Stimulated activated CD4-positive, alpha-beta T cell treated with anti-CD3 and anti-CD28 coated beads, Interleukin-4, amount 100 ng/mL, for 4 hours (primary cell): ENCODE results near the gene TRIM38.
A peak's percentile ranks its signal among the peaks of the same experiment; 100 is the strongest.
"Not testable (repeated sequence)": the region's sequence is repeated elsewhere in the genome, so short reads cannot be mapped to it uniquely, and the experiment has no call there.

Experiments
- DNase-seq, 2 experiments: peaks; one replicate each; pipeline ENCODE4 v3.0.0-alpha.2; 2020

The TRIM38 gene

DNA sequence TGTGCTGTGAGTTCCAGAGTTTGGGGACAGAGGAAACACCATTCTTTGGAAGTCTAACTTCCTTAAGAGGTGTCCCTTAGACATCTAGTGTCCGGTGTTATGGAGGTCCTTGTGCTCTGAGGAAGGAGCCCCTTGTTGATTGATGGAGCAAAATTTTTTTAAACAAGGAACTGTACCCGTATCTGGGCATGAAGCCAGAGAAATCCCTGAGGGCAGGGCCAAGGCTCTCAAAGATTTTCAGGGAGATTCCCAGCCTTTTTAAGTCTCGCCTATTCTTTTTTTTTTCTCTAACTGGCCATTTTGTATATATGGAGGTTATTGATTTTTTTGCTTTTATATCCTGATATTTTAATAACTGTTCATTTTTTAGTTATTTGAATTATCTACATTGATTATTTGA, 45.9 kb downstream of the TRIM38 start:
- DNase-seq: no peak

DNA sequence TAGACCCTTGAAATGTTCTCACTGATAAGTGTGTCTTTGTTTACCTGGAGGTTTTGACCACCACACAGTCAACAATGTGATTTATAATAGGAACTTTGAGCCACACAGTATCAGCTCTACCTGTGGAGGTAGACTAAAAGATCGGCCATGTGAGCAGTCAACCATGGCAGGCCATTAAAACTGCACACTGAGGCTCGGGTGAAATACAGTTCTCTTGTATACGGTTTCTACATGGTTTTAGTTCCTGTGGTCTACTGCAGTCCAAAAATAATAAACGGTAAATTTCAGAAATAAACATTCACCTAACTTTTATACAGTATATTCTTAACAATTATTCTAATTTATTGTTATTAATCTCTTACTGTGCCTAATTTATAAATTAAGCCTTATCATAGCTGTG, 47.2 kb downstream of the TRIM38 start:
- DNase-seq: no peak

DNA sequence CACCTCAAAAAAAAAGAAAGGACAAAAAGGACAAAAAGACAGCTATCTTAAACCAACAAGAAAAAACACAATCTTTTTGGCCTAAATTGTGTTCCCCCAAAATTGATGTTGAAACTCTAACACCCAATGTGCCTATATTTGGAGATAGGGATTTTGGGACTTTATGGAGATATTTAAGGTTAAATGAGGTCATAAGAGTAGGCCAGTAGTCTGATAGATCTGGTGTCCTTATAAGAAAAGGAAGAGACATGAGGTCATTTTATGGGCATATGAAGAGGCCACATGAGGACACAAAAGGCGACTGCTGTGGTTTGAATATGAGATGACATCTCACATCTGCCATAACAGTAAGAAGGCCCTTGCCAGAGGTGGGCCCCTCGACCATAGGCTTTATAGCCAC, 49.5 kb downstream of the TRIM38 start:
- DNase-seq: no peak

DNA sequence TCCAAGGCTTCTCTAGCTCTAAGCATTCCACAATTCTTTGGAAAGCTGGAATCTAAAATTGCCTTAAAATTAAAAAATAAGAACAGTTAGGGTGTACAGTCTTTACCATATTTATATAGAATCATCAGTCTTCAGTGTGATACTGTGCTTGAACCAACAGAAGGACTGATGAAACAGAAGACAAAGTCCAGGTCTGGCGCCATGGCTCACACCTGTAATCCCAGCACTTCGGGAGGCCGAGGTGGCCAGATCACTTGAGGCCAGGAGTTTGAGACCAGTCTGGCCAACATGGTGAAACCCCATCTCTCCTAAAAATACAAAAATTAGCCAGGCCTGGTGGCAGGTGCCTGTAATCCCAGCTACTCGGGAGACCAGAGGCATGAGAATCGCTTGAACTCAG, 51.8 kb downstream of the TRIM38 start:
- not testable (repeated sequence) for DNase-seq

DNA sequence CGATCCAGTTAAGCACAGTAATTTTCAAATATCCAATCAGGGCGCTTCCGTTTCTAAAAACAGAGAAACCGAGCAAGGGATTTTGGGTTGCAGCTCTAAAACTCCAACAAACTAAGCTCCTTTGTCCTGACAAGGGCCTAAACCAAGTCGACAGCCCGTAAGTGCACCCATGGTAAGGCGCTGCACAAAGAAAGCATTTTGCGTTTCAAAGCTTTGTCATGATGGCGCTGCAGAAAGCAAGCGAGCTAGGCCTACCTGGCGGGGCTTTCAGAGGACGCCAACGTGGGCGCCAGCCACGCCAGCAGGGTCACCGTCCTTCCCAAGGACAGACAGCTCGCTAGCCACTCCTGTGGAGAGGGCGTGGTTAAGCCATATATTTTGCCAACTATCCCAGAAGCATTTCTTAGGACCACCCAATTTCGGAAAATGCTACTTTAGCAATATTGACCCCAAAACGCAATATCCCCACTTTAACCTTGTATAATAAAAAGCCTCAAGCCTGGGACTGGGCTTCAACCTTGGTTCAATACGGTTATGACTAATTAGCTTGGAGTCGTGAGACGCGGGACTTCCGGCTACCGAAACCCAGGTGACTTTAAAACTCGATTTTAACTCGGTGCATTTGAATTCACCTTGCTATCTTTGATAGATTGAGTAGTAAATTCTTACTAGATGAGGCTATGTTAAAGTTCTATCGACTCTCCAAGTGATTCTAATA, 53.8 kb downstream of the TRIM38 start:
- no peak for DNase-seq

DNA sequence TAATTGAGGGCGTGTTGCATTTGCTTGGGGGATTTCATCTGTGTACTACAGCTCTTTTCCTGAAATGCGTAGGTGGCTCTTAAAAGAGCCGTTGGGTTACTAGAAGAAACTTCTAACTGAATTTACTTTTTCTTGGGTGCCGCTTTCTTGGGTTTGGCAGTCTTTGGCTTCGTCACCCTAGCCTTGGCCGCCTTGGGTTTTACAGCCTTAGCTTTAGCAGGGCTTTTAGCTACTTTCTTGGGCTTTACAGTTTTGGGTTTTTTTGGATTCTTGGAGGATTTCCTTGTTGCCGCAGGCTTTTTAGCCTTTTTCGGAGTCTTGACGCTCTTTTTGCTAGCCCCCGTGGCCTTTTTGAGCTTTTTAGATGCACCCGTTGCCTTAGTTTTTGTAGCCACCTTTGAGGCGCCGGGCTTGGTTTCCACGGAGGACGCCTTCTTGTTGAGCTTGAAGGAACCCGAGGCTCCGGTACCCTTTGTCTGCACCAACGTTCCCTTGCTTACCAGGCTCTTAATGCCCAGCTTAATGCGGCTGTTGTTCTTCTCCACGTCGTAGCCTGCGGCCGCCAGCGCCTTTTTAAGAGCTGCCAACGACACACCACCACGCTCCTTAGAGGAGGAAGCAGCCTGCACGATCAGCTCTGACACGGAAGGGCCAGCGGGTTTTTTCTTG, 54.5 kb downstream of the TRIM38 start:
- no peak for DNase-seq

DNA sequence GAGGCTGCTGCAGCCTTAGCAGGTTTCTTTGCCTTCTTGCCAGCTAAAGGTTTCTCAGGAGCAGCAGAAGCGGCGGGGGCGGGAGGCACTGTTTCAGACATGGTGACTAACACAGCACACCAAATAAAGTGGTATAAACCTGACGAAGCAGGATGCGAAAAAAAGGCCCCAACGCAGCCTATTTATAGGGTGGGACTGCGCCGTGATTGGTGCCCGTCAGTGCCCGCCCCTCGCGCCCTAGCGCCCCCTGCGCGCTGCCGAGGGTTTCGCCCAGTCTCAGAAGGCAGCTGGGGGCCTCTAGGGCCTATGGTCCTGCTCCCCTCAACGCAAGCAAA, 55.0 kb downstream of the TRIM38 start:
- DNase-seq: peak; percentile 77 to 83

DNA sequence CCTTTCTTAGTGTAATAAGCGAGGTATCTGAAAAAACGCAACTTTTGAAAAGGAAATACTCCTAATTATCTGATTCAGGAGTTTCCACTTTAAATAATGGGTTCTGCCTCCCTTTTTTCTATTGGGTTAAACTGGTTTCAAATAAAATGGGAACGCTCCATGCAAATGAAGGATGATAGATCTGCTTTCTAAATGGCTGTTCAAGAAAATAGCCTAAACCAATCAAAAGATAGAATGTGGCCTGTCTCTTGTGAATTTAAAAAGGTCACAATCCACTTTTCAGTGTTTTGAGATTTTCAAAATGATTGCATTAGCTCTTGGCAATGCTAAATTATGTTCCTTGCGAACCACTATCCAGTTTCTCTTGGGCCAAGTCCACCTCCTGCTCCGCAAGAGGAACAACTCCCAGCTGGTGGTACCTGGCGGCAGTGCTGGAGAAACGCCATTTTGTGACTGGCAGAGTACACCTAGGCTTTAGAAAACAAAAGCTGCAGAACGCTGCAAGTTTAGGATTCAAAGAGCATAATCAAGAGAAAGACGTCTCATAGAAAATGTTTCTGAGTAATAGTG, 56.7 kb downstream of the TRIM38 start:
- no peak for DNase-seq

GRCh38 chr6:26019967-26020328, 57.3 kb downstream of the TRIM38 start:
- no peak for DNase-seq

DNA sequence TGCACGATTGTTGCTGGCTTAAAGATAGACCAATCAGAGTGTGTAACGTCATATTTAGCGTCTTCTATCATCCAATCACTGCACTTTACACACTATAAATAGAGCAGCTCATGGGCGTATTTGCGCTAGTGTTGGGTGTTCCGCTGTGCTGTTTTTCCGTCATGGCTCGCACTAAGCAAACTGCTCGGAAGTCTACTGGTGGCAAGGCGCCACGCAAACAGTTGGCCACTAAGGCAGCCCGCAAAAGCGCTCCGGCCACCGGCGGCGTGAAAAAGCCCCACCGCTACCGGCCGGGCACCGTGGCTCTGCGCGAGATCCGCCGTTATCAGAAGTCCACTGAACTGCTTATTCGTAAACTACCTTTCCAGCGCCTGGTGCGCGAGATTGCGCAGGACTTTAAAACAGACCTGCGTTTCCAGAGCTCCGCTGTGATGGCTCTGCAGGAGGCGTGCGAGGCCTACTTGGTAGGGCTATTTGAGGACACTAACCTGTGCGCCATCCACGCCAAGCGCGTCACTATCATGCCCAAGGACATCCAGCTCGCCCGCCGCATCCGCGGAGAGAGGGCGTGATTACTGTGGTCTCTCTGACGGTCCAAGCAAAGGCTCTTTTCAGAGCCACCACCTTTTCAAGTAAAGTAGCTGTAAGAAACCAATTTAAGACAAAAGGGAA, 57.9 kb downstream of the TRIM38 start:
- DNase-seq: peak; percentile 44 to 71

GRCh38 chr6:26021001-26021349, 58.4 kb downstream of the TRIM38 start:
- DNase-seq: peak; percentile 31 to 37

DNA sequence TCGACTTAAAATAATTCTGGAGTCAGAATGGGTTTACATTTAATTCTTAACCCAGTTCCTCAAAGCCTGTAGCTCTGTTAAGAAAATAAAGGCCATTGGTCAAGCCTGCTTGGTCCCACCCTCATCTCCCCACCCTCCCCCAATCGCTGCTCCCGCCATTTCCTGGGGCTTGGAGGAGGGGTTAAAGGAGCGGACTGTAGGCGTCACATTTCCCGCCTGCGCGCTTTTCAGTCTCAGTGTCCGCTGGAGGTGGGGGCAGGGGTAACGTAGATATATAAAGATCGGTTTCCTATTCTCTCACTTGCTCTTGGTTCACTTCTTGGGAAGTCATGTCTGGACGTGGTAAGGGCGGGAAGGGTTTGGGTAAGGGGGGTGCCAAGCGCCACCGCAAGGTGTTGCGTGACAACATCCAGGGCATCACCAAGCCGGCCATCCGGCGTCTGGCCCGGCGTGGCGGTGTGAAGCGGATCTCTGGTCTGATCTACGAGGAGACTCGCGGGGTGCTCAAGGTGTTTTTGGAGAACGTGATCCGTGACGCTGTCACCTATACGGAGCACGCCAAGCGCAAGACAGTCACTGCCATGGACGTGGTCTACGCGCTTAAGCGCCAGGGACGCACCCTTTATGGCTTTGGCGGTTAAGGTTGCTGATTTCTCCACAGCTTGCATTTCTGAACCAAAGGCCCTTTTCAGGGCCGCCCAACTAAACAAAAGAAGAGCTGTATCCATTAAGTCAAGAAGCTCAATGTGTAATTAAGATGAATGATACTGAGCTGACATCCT, 58.9 kb downstream of the TRIM38 start:
- DNase-seq: peak; percentile 67 to 86

DNA sequence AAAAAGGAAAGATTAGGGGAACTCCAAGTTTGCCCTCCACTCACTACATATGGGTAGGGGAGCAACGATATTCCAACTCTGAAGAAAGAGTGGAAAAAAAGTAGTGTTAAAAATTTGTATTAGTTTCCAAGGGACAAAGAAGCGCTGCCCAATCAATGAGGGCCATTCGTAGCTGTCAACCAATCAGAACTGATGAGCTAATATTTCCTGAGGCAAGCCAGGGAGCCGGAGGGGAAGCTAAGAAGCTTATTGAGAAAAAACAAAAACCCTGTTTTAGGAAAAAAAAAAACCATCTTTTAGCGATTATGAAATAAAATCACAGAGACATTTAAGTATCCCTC, 59.5 kb downstream of the TRIM38 start:
- no peak for DNase-seq

DNA sequence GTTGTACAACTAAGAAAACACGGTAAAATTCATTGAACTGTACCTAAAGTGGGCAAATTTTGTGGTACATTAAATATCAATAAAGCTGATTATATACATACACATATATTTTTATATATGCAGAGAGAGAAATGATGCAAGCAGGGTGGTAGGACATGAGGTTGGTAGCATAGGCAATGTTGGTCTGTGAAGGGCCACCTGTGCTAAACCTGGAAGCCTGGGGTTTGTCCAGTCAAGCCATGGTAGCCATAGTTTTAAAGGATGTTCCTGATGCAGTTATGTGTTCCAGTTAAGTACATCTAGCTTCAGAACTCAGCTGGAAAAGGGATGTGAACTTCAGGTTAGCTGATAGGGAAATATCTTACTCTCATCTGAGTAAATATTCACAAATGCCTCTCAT, 60.1 kb downstream of the TRIM38 start:
- no peak for DNase-seq

DNA sequence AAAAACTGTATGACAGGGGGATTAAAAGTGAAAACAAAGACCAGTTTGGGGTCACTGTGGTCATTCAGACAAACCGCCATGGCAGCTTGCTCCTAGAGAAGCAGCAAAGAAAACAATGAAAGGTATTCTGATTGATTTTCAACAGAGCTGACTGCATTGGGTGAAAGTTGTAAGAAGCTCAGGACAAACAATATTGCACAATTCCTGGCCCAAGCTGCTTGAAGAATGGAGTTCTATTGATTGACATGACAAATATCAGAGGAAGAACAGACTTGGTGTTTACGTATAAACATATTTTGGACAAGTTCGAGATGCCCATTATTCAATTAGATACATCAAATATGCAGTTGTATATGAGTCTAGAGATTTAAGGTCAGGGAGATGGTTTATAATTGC, 62.0 kb downstream of the TRIM38 start:
- no peak for DNase-seq

GRCh38 chr6:26025047-26025893, 62.7 kb downstream of the TRIM38 start:
- DNase-seq: no peak

DNA sequence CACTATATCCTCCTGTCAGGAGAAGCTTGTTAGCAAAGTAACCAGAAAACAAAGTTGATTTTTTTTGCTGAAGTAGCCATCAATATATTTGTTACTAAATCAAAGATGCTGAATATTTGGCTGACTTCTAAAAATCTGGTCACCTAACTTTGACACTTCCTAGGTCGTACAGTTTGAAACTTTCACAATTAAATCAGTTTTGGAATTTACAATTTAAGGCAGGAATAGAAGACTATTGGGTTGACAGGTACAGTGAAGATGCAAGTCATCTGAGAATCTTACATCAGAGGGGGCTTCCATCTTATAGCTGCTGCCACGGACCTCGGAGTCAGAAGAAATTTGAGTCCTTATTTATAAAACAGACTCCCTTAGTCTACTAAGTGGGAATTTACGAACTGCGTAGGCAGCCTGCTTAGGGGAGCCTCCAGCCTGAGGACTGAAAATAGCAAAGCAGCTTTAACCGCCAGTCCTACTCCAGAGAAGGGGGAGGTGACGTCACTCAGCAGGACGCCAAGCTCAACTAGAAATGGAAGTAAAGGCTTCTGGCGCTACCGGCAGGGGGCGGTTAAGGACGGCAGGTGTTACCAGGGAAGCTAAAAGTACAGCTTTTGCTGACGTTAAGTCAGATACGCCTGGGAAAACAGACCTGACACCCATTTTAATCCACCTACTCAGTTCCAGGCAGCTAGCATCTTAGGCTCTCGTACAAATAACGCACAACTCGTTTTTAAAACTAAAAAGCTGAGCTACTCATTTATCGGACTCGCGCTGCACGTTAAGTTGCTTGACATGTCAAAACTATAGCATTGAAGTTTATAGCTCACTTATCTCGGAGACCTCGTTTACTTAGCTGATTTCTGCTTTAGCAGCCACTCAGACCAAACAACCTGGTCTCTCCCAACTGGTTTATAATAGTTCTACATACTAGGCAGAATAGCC, 63.6 kb downstream of the TRIM38 start:
- DNase-seq: peak; percentile 77 to 89

GRCh38 chr6:26026833-26027490, 64.4 kb downstream of the TRIM38 start:
- peak; percentile 76 to 93 for DNase-seq

GRCh38 chr6:26027491-26028211, 65.0 kb downstream of the TRIM38 start:
- no peak for DNase-seq

- no peak for DNase-seq
Measured at GRCh38 chr6:26028212-26028745, 65.7 kb downstream of the TRIM38 start.
